Liver (tissue), 3 donors: Measurements from ENCODE around the gene CYP11A1.

Experiments
- CTCF ChIP-seq: fragments of 150-350 bp; IDR thresholded peaks from 2 replicates; pipeline ENCODE4 v1.5.1; 2017; ENCODE audit warnings: improper control_type of control experiment, low read depth, low read length; ENCODE audit not compliant: missing input control
- EGR1 ChIP-seq, 2 donors: IDR thresholded peaks; 2 replicates each; pipeline ENCODE4 v1.6.1; 2016 to 2018; ENCODE audit warnings: antibody characterized with exemption in 2 of 2, low read depth in 2 of 2
- FOXA1 ChIP-seq: IDR thresholded peaks from 2 replicates; pipeline ENCODE4 v1.6.1; 2016; ENCODE audit warnings: antibody characterized with exemption
- GABPA ChIP-seq, 2 donors: IDR thresholded peaks in 1 of 2; conservative IDR thresholded peaks in 1 of 2; 2 replicates each; pipeline ENCODE4 v1.6.1; 2016; ENCODE audit warnings: antibody characterized with exemption in 2 of 2, mild to moderate bottlenecking in 1 of 2, moderate library complexity in 1 of 2
- HNF4G ChIP-seq: IDR thresholded peaks from 2 replicates; pipeline ENCODE4 v1.6.1; 2016; ENCODE audit warnings: antibody characterized with exemption
- JUND ChIP-seq, 2 donors: IDR thresholded peaks; 2 replicates each; pipeline ENCODE4 v1.6.1; 2016; ENCODE audit warnings: antibody characterized with exemption in 2 of 2
- MAX ChIP-seq: IDR thresholded peaks from 2 replicates; pipeline ENCODE4 v1.6.1; 2016; ENCODE audit warnings: antibody characterized with exemption
- RAD21 ChIP-seq, 2 donors: IDR thresholded peaks; 2 replicates each; pipeline ENCODE4 v1.6.1; 2016; ENCODE audit warnings: antibody characterized with exemption in 2 of 2, mild to moderate bottlenecking in 2 of 2
- REST ChIP-seq: IDR thresholded peaks from 2 replicates; pipeline ENCODE4 v1.6.1; 2016; ENCODE audit warnings: antibody characterized with exemption, mild to moderate bottlenecking
- RXRA ChIP-seq, 2 donors: IDR thresholded peaks; 2 replicates each; pipeline ENCODE4 v1.6.1; 2017 to 2018; ENCODE audit warnings: antibody characterized with exemption in 2 of 2, mild to moderate bottlenecking in 1 of 2
- TAF1 ChIP-seq: conservative IDR thresholded peaks from 2 replicates; pipeline ENCODE4 v1.6.1; 2016; ENCODE audit warnings: antibody characterized with exemption, mild to moderate bottlenecking
- YY1 ChIP-seq: IDR thresholded peaks from 2 replicates; pipeline ENCODE4 v1.6.1; 2016; ENCODE audit warnings: antibody characterized with exemption, mild to moderate bottlenecking
- ZBTB33 ChIP-seq: IDR thresholded peaks from 2 replicates; pipeline ENCODE4 v1.6.1; 2016; ENCODE audit warnings: antibody characterized with exemption
- donor health status: healthy.
- donor health status: healthy.

- TF ChIP-seq RXRA (IDR thresholded peaks at IDR 0.05) (no peak), RAD21 (IDR thresholded peaks at IDR 0.05) (peak; percentile 50 to 69), CTCF (peak; percentile 48), ZBTB33 (no peak), TAF1 (no peak), EGR1 (IDR thresholded peaks at IDR 0.05; ENCODE audit: low read depth in 2 of 2) (no peak), REST (no peak), GABPA (IDR thresholded peaks at IDR 0.05 in 1 of 2, conservative IDR thresholded peaks at IDR 0.05 in 1 of 2) (no peak), FOXA1 (no peak), MAX (no peak), YY1 (no peak), JUND (IDR thresholded peaks at IDR 0.05) (no peak), HNF4G (no peak)
Measured at GRCh38 chr15:74320352-74321247, 46.8 kb downstream of the CYP11A1 start.
